GM21515 (cell line): ENCODE results near the gene GCNT4.
"Not testable (repeated sequence)": the region's sequence is repeated elsewhere in the genome, so short reads cannot be mapped to it uniquely, and the experiment has no call there.

ENCODE experiments used
- ATAC-seq: cut with Tn5 transposase; IDR thresholded peaks from one replicate; pipeline ENCODE4 v1.9.1; 2021; ENCODE audit not compliant: unreplicated experiment

The GCNT4 gene, protein sequence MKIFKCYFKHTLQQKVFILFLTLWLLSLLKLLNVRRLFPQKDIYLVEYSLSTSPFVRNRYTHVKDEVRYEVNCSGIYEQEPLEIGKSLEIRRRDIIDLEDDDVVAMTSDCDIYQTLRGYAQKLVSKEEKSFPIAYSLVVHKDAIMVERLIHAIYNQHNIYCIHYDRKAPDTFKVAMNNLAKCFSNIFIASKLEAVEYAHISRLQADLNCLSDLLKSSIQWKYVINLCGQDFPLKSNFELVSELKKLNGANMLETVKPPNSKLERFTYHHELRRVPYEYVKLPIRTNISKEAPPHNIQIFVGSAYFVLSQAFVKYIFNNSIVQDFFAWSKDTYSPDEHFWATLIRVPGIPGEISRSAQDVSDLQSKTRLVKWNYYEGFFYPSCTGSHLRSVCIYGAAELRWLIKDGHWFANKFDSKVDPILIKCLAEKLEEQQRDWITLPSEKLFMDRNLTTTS

GRCh38 chr5:75052192-75053053, at the start of gene GCNT4:
Gene GCNT4 (minus strand): TSS chr5:75052558. CDS start chr5:75030037, 22,521 bp downstream.
- no peak for ATAC-seq

DNA sequence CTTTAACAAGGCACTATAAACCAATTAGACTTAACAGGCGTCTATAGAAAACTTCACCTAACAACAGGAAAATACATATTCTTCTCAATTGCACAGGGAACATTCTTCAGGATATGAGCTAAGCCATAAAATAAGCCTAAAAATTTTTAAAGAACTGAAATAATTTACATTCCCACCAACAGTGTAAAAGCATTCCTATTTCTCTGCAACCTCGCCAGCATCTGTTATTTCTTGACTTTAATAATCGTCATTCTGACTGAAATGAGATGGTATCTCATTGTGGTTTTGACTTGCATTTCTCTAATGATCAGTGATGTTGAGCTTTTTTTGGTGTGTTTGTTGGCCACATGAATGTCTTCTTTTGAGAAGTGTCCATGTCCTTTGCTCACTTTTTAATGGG, 43.6 kb upstream of the GCNT4 start:
- ATAC-seq = not testable (repeated sequence)

DNA sequence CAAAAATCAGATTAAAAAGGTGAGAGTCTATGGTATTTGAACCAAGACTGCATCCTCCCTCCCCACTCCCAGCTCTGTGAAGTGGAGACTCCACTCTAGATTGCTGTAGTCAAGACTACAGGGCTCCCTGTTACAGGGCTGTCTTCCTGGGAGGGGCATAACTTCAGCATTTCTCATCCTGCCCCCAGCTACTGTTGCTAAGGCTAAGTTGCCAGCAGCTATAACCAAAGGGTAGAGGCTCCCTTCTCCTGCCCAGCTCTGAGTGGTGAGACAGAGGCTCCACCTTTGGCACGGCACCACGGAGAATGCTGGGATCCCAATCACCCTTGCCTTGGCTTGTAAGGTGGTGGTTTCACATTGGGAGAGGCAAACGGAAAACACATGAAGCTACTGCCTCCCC, 39.2 kb upstream of the GCNT4 start:
- ATAC-seq = no peak

GRCh38 chr5:75089662-75090061, 37.3 kb upstream of the GCNT4 start:
- no peak for ATAC-seq

DNA sequence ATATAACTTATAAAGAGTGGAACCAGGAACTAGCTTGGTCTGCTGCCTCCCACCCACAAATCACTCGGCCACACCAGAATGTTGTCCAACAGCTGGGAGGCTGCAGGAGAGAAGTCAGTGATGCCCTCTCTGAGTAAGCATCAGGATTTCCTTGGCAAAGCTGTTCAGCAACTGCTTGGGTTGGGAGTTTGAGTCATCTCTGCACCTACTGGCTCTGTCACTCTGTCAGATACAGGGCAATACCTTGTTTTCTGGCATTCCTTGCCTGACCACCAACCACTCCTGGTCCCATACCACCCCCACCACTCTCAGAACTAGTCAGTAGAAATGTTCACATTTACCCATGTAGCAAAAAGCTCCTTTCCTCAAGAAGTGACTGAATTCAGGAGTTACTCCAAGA, 36.8 kb upstream of the GCNT4 start:
- ATAC-seq = no peak

DNA sequence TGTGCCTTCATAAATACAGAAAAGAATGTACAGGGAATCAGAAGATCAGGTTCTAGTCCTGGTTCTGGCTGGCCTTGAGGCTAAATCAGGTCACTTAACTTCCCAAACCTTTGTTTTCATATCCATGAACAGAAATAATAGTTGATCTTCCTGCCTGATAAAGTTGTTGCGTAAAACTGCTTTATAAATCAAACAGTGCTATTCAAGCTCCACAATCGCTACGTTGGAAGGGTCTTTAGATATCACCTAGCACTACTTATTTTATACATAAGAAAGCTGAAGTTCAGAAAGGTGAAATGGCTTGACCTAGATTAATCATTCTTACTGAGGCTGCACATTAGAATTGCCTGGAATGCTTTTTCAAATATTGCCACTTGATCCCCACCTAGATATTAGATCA, 36.3 kb upstream of the GCNT4 start:
- no peak for ATAC-seq

- ATAC-seq = no peak
Observed at GRCh38 chr5:75081510-75081909, 29.2 kb upstream of the GCNT4 start.

DNA sequence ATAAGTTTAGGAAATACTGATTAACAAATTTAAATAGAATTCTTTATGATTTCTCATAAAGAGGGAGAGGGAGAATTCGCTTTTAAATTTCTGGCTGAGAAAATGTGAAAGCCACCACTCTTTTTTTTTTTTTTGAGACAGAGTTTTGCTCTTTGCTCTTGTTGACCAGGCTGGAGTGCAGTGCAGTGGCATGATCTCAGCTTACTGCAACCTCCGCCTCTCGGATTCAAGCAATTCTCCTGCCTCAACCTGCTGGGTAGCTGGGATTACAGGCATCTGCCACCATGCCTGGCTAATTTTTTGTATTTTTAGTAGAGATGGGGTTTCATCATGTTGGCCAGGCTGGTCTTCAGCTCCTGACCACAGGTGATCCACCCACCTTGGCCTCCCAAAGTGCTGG, 27.0 kb upstream of the GCNT4 start:
- ATAC-seq = not testable (repeated sequence)

GRCh38 chr5:75078027-75078426, 25.7 kb upstream of the GCNT4 start:
- ATAC-seq = no peak

GRCh38 chr5:75072061-75072460, 19.7 kb upstream of the GCNT4 start:
- no peak for ATAC-seq

- ATAC-seq = no peak
Observed at GRCh38 chr5:75071100-75071499, 18.7 kb upstream of the GCNT4 start.

GRCh38 chr5:75067434-75067833, 15.1 kb upstream of the GCNT4 start:
- ATAC-seq = no peak

DNA sequence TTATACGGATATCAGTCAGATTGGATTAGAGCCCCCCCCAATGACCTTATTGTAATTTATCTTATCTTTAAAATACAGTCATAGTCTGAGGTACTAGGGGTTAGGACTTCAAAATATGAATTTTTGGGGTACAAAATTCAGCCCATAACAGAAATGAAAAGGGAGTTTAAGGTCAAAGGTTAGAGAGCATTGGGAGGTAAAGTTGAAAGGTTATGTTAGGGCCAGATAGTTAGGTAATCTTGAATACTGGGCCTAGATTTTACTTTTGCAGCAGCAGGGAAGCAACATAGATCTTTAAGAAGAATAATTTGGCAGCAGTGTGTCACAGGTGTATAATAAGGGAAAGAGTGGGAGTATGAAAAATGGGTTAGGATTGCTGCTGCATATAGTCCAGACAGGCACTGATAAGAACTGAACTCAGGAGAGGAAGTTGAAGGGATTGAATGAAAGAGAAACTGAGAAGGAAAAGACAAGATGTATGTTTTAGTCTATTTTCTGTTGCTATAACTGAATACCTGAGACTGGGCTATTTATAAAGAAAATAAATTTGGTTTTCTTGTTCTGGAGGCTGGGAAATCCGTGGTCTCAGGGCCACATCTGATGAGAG, 10.7 kb upstream of the GCNT4 start:
- no peak for ATAC-seq

- ATAC-seq = no peak
Observed at GRCh38 chr5:75059912-75060545, 7.7 kb upstream of the GCNT4 start.

- no peak for ATAC-seq
Observed at GRCh38 chr5:75058986-75059535, 6.7 kb upstream of the GCNT4 start.

DNA sequence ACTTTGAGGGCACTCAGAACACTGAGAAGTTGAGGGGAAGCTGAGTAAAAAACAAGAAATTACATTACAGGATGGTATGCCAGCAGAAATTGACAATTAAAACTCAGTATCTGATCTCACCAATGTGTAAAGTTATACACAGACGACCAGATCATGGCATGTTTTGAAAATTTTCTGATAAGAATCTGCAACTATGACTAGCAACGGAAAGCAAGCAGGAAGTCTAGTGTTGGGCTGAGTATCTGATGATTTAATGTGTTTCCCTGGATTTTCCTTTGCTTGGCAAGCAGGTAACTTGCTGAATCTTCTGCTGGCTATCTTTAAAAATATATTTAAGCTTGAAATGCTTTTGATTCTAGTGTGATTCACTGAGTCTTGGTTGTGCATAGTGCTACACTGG, 5.2 kb upstream of the GCNT4 start:
- ATAC-seq = no peak

- no peak for ATAC-seq
Observed at GRCh38 chr5:75055727-75056144, 3.4 kb upstream of the GCNT4 start.

GRCh38 chr5:75054134-75054930, 2.0 kb upstream of the GCNT4 start:
- no peak for ATAC-seq

DNA sequence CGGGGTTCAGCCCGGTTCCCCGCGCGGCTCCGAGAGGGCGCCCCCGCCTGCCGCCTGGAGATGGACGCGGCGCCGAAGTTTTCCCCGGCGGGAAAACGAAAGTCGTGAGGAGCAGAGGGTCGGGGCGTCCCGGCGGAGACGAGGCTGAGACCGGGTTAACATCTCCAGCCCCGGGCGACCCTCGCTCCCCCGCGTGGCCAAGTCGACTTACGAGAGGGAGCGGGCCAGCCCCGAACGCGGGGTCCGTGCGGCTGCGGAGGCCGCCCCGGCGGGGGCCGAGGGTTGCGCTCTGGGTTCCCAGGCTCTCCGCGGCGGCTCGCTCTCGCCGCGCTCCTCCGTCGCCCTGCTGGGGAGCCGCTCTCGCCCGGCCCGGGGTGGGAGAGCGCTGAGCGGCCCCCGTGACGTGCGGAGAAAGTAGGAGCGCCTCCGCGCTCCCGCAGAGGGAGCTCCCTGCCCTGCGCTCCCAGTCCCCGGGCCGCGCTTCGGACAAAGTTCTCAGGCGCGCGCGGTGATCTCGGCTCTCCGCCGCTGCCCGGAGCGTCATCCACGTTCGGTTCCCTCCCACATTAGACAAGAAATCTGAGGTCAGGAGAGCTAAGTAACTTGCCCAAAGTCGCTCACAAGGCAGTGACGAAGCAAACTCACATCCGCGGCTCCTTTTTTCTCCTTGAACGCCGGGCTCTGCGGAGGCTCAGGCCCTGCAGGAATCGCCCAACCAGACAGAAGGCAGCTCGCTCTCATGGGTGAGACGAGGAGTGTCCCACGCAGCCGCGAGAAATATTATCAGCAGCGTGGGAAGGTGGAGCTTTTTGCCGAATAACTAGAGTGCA, 1.2 kb upstream of the GCNT4 start:
- ATAC-seq = no peak
